Upper lobe of left lung (tissue), 6 donors: Measurements from ENCODE around the gene SFMBT2. TPM values are rescaled to one million over a fixed set of nuclear protein-coding genes. Genes with fewer than 3 reads are reported as not detected.

Source experiments
- ATAC-seq, 2 donors: fragments of 200-7000 bp; cut with Tn5 transposase; one replicate each; pipeline ENCODE4 v1.9.1; 2022; ENCODE audit warnings: mild to moderate bottlenecking in 2 of 2, moderate library complexity in 2 of 2; ENCODE audit not compliant: low FRiP score in 2 of 2
- DNase-seq, 2 donors: peaks; one replicate each; pipeline ENCODE4 v3.0.0-alpha.2; 2019 to 2020
- H3K27ac ChIP-seq, 4 donors: fragments of 200-600 bp; sonication (generic); one replicate each; pipeline ENCODE4 v1.5.1; 2016 to 2019
- H3K27me3 ChIP-seq, 4 donors: fragments of 200-600 bp; sonication (generic); one replicate each; pipeline ENCODE4 v1.5.1; 2017 to 2019
- H3K36me3 ChIP-seq, 4 donors: fragments of 200-600 bp; sonication (generic); one replicate each; pipeline ENCODE4 v1.5.1; 2016 to 2019
- H3K4me1 ChIP-seq, 4 donors: fragments of 200-600 bp; sonication (generic); one replicate each; pipeline ENCODE4 v1.5.1; 2018 to 2019
- H3K4me3 ChIP-seq, 4 donors: fragments of 200-600 bp; sonication (generic); one replicate each; pipeline ENCODE4 v1.5.1; 2017 to 2019; ENCODE audit warnings: mild to moderate bottlenecking in 2 of 4, moderate library complexity in 1 of 4
- H3K9me3 ChIP-seq, 4 donors: fragments of 200-600 bp; sonication (generic); one replicate each; pipeline ENCODE4 v1.5.1; 2018 to 2019
- CTCF ChIP-seq, 6 experiments: fragments of 450-650 bp in 4 of 6; fragments of 200-600 bp in 2 of 6; sonication (generic) in 2 of 6; IDR thresholded peaks; one replicate each; pipeline ENCODE4 v1.5.1; 2016 to 2019; ENCODE audit warnings: antibody characterized with exemption in 6 of 6
- EP300 ChIP-seq, 4 donors: sonication (generic); formaldehyde crosslinking; IDR thresholded peaks; one replicate each; pipeline ENCODE4 v1.5.1; 2017; ENCODE audit warnings: antibody characterized with exemption in 4 of 4, control low read depth in 2 of 4
- POLR2A ChIP-seq, 4 donors: fragments of 450-650 bp; IDR thresholded peaks; one replicate each; pipeline ENCODE4 v1.5.1; 2016 to 2017; ENCODE audit warnings: antibody characterized with exemption in 4 of 4, mild to moderate bottlenecking in 2 of 4
- POLR2AphosphoS5 ChIP-seq, 2 donors: sonication (generic); formaldehyde crosslinking; IDR thresholded peaks; one replicate each; pipeline ENCODE4 v1.5.1; 2017; ENCODE audit warnings: antibody characterized with exemption in 2 of 2
- WGBS, 2 donors: methylation state at CpG; one replicate each; pipeline ENCODE4 v1.1.5; 2017 to 2018; 5-methylcytosine and 5-hydroxymethylcytosine counted together
- total RNA-seq, 6 donors: library from RNA; depleted of rRNA in 4 of 6; stranded (reverse); fragments of >200 nt in 4 of 6; gene quantifications; one replicate each; pipeline versions ENCODE4 v1.1.0 to v1.2.1, GENCODE V29; 2016 to 2021
- donor health status: DM: no; HTN: no; CAD: no; lungs with moderate emphysema.
- donor health status: DM: no; HTN: yes; CAD: no; lungs with severe emphysema.

The SFMBT2 gene
- total RNA-seq, 6 donors from 2014 or later, result 6.2 to 14.6 (median 10.2) TPM

GRCh38 chr10:7434378-7434777, 23.5 kb upstream of the SFMBT2 start:
- no peak overlapping the region for H3K27ac ChIP-seq
- 92 to 93% methylated on average over 5 of the region's 5 CpGs for WGBS, 2 donors
- ATAC-seq (no peak), DNase-seq (no peak)
- H3K27me3 ChIP-seq, result no peaks in the 10 kb centered on the region
- H3K4me1 ChIP-seq, result peaks cover 0 to 3% (median 0%) of the 10 kb centered on the region in 4 donors
- TF ChIP-seq POLR2AphosphoS5 (IDR thresholded peaks at IDR 0.05) (no peak), CTCF (IDR thresholded peaks at IDR 0.05) (no peak), POLR2A (IDR thresholded peaks at IDR 0.05) (no peak), EP300 (IDR thresholded peaks at IDR 0.05) (no peak)
- H3K9me3 ChIP-seq, result no peaks in the 10 kb centered on the region
- no peaks in the 10 kb centered on the region for H3K36me3 ChIP-seq
- H3K4me3 ChIP-seq, result no peak overlapping the region

GRCh38 chr10:7433861-7434260, 23.0 kb upstream of the SFMBT2 start:
- TF ChIP-seq POLR2AphosphoS5 (IDR thresholded peaks at IDR 0.05) (no peak), CTCF (IDR thresholded peaks at IDR 0.05) (no peak), EP300 (IDR thresholded peaks at IDR 0.05) (no peak), POLR2A (IDR thresholded peaks at IDR 0.05) (no peak)
- no peak overlapping the region for H3K27ac ChIP-seq
- 73% methylated on average over 8 of the region's 8 CpGs for WGBS, 2 donors

GRCh38 chr10:7432884-7433726, 22.3 kb upstream of the SFMBT2 start:
- Histone ChIP-seq H3K4me1 (peaks cover 0 to 3% (median 0%) of the 10 kb centered on the region in 4 donors), H3K9me3 (no peaks in the 10 kb centered on the region), H3K27ac (no peak overlapping the region), H3K27me3 (no peaks in the 10 kb centered on the region), H3K36me3 (no peaks in the 10 kb centered on the region), H3K4me3 (no peak overlapping the region)
- DNase-seq (no peak), ATAC-seq (no peak)
- TF ChIP-seq EP300 (IDR thresholded peaks at IDR 0.05) (no peak), CTCF (IDR thresholded peaks at IDR 0.05) (no peak), POLR2AphosphoS5 (IDR thresholded peaks at IDR 0.05) (no peak), POLR2A (IDR thresholded peaks at IDR 0.05) (no peak)
- 43 to 44% methylated on average over 19 of the region's 19 CpGs for WGBS, 2 donors

More at GRCh38 chr10:7433861-7434260, 23.0 kb upstream of the SFMBT2 start:
- ATAC-seq (no peak), DNase-seq (no peak)
- H3K9me3 ChIP-seq, result no peaks in the 10 kb centered on the region
- H3K36me3 ChIP-seq, result no peaks in the 10 kb centered on the region
- peaks cover 0 to 3% (median 0%) of the 10 kb centered on the region in 4 donors for H3K4me1 ChIP-seq
- H3K27me3 ChIP-seq, result no peaks in the 10 kb centered on the region
- H3K4me3 ChIP-seq, result no peak overlapping the region

- no peaks in the 10 kb centered on the region for H3K9me3 ChIP-seq
- no peak for ATAC-seq
- no peaks in the 10 kb centered on the region for H3K36me3 ChIP-seq
- no peaks in the 10 kb centered on the region for H3K27me3 ChIP-seq
- H3K4me1 ChIP-seq, result peaks cover 0 to 3% (median 0%) of the 10 kb centered on the region in 4 donors
- whole genome bisulfite sequencing, 2 donors, result 73 to 79% methylated on average over 5 of the region's 5 CpGs
- H3K4me3 ChIP-seq, result no peak overlapping the region
- TF ChIP-seq POLR2AphosphoS5 (IDR thresholded peaks at IDR 0.05) (no peak), CTCF (IDR thresholded peaks at IDR 0.05) (no peak), POLR2A (IDR thresholded peaks at IDR 0.05) (no peak), EP300 (IDR thresholded peaks at IDR 0.05) (no peak)
- H3K27ac ChIP-seq, result no peak overlapping the region
- DNase-seq, result no peak
Observed at GRCh38 chr10:7428673-7429350, 18.0 kb upstream of the SFMBT2 start.
